Hindlimb muscle (tissue), 1 donor: Measurements from ENCODE around the gene PRKG1. TPM values are rescaled to one million over a fixed set of nuclear protein-coding genes. Genes with fewer than 3 reads are reported as not detected.
"Not testable (repeated sequence)": the region's sequence is repeated elsewhere in the genome, so short reads cannot be mapped to it uniquely, and the experiment has no call there.

Experiments
- DNase-seq: peaks from one replicate; pipeline ENCODE4 v3.0.0-alpha.2; 2013
- polyA plus RNA-seq: library from polyadenylated mRNA; unstranded; fragments of 120-200 nt; gene quantifications from one replicate; pipeline ENCODE4 v1.2.1, GENCODE V29; 2013; ENCODE audit not compliant: insufficient read length

Gene PRKG1
- polyA plus RNA-seq, 1 donor: 35.5 TPM

- peak; percentile 61 for DNase-seq
These were observed 198.3 kb downstream of the PRKG1 start for GRCh38 chr10:51272555-51272954.

- no peak for DNase-seq
These were observed 199.3 kb downstream of the PRKG1 start for GRCh38 chr10:51273574-51273973.

- DNase-seq: not testable (repeated sequence)
These were observed 201.8 kb downstream of the PRKG1 start for GRCh38 chr10:51276097-51276496.

GRCh38 chr10:51281387-51281786 is 207.1 kb downstream of the PRKG1 start:
- DNase-seq: not testable (repeated sequence)

- no peak for DNase-seq
These were observed 211.3 kb downstream of the PRKG1 start for GRCh38 chr10:51285601-51286000.

GRCh38 chr10:51288511-51288910 is 214.2 kb downstream of the PRKG1 start:
- DNase-seq: no peak

GRCh38 chr10:51289519-51289918 is 215.2 kb downstream of the PRKG1 start:
- DNase-seq: no peak

- no peak for DNase-seq
These were observed 217.7 kb downstream of the PRKG1 start for GRCh38 chr10:51291961-51292360.

- no peak for DNase-seq
These were observed 223.2 kb downstream of the PRKG1 start for GRCh38 chr10:51297438-51297837.

GRCh38 chr10:51300617-51301304 is 226.5 kb downstream of the PRKG1 start:
- no peak for DNase-seq

- DNase-seq: no peak
These were observed 227.4 kb downstream of the PRKG1 start for GRCh38 chr10:51301644-51302043.

GRCh38 chr10:51302316-51302715 is 228.0 kb downstream of the PRKG1 start:
- DNase-seq: no peak

- DNase-seq: no peak
These were observed 233.8 kb downstream of the PRKG1 start for GRCh38 chr10:51308116-51308515.

- DNase-seq: no peak
These were observed 236.9 kb downstream of the PRKG1 start for GRCh38 chr10:51311228-51311627.

GRCh38 chr10:51312817-51313216 is 238.5 kb downstream of the PRKG1 start:
- no peak for DNase-seq

- DNase-seq: no peak
These were observed 239.0 kb downstream of the PRKG1 start for GRCh38 chr10:51313251-51313650.

- DNase-seq: no peak
These were observed 239.6 kb downstream of the PRKG1 start for GRCh38 chr10:51313773-51314478.

GRCh38 chr10:51314481-51314880 is 240.2 kb downstream of the PRKG1 start:
- DNase-seq: no peak

GRCh38 chr10:51318399-51319172 is 244.3 kb downstream of the PRKG1 start:
- DNase-seq: no peak

GRCh38 chr10:51319173-51319435 is 244.8 kb downstream of the PRKG1 start:
- DNase-seq: no peak

GRCh38 chr10:51321300-51321699 is 247.0 kb downstream of the PRKG1 start:
- no peak for DNase-seq

- DNase-seq: peak; percentile 32
These were observed 247.7 kb downstream of the PRKG1 start for GRCh38 chr10:51321980-51322379.

- no peak for DNase-seq
These were observed 251.4 kb downstream of the PRKG1 start for GRCh38 chr10:51325649-51326048.

- no peak for DNase-seq
These were observed 251.9 kb downstream of the PRKG1 start for GRCh38 chr10:51326174-51326573.
